Mesenteric fat pad (tissue), 1 donor: Measurements from ENCODE around the gene SMIM35. TPM values are rescaled to one million over a fixed set of nuclear protein-coding genes. Genes with fewer than 3 reads are reported as not detected.

Experiments used
- DNase-seq: peaks from one replicate; pipeline ENCODE4 v3.0.0-alpha.2; 2020; ENCODE audit warnings: low spot score
- total RNA-seq: library from RNA; stranded (reverse); fragmentation: NEBNext Ultra II Directional; extraction: Animal tissue kit (Norgen Biotek cat#: 25700); gene quantifications from one replicate; pipeline ENCODE4 v1.2.1, GENCODE V29; 2021
- donor health status: DM: yes; HTN: yes; CAD: no.

SMIM35 gene
- total RNA-seq, 1 donor from 2014 or later, result not detected

DNA sequence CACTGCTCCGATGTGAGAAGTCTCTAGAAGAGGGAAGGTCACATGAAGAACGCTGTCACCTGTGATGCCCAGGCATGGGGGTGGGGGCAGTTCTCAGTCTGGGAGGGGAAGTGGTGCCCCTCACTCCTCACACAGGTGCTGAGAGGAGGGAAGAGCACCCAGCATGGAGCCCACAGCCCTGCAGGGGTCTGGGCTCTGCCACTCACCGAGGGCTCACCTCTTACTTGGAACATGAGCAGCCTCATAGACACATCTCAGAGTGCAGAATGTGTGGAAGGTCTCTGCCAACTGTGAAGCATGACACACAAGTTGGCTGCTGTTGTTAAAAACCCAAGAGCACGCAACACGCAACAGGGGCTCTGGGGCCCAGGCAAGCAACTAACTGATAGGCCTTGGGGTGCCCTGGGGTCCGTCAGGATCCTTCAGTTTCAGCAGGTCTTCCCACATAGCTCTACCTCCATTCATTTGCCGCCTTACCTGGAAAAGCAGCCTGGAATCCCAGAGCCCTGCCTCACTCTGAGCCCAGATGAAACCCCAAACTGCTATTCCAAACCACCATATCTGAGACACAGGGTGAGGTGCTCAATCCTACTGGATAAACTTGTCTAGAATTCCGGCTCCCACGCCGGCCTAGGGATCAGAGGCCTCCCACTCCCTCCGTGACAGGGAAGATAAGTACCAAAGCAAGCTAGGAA is 27.4 kb downstream of the SMIM35 start:
- peak; percentile 62 for DNase-seq

DNA sequence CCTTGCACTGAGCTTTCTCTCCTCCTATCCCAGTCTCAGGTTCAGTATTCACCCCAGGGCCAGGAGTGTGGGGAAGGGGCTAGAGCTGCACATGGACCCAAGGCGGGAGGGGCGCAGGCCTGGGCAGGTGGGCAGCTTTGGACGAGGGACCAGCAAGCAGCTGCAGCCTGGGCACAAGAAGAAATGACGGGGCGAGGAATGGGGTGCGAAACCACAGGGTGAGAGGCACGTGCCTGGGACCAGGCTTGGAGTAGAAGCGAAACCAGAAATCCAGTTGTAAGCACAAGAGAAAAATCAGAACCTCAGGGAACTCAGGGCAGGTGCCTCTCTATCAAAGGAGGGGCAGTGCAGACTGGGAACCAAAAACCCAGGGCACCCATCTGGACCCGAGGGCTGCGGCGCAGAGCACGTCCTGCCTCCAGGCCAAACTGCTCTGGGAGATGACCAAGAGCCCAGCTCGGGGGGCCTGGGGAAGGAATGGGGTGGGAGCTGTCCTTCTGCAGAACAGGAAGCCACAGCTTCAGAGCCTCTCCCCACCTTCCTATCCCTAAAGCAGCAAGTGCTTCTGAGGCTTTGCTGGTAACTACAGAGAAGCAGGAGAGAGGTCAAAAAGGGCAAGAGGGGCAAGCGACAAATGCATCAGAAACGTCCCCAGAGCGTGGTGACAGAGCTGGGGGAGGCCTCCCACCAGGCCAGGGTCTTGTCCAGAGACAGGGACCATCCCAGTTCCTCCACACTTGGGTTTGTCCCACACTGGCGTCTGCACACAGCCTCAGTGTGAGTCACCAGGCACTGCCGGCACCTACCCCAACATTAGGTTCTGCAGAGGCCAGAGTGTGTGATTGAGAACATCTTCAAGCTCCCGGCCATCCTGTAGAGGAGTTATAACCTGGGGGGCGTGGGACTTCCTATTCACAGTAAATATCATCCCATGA is 28.2 kb downstream of the SMIM35 start:
- peak; percentile 84 for DNase-seq

DNA sequence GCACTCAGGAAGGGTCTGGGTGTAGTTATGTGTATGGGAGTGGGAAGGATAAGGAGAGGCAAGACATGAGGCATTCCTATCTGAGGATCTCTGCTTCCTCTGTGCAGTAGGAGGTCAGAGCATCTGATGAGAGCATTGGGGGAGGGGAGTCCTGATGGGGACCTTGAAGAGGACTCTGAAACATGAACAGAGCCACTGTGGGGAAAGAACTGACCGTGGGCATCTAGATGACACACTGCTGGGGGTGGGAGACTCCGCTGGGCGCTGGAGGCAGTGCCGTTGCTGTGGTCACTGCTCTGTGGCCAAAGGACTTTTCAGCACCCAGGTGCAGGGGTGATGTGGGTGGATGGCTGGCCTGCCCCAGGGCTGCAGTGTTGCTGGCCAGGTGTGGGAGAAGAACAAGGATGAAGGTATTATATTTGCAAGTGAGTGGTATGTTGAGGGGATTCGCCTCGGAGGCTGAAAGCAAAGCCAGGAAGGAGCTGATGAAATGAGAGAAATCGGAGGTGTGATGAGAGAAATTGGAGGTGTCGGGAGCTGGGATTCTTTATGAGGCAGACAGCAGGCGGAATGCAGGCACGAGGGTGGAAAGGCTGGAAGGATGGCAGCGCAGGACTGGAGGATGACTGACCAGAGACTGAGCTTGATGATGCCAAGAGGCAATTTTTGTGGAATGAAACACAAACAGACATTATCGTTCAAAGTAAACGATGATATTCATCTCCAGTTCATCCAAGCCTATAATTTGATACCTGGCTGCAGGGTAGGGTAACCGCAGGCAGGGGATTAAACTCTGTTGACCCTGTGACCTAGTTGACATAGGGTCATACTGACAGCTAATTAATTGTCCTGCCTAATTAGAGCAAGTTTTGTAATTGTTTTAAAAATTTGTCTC is 29.3 kb downstream of the SMIM35 start:
- DNase-seq, result peak; percentile 73

DNA sequence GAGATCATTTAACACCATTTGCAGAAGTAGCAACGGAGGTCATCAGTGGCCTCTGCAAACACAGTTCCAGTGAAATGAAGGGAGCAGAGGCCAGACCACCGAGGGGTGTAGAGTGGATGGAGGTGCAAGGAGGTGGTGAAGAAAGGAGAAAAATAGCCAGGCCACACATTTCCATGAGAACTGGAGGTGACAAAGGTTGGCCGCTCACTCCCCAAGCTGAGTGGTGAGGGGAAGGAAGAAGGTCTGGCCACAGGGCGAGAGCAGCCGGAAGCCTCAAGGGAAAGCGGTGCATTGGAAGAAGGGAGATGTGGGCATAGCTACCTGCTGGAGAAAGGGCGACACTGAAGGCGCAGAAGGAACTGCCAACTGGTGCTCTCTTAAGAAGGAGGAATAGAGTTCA is 30.0 kb downstream of the SMIM35 start:
- DNase-seq, result peak; percentile 33

DNA sequence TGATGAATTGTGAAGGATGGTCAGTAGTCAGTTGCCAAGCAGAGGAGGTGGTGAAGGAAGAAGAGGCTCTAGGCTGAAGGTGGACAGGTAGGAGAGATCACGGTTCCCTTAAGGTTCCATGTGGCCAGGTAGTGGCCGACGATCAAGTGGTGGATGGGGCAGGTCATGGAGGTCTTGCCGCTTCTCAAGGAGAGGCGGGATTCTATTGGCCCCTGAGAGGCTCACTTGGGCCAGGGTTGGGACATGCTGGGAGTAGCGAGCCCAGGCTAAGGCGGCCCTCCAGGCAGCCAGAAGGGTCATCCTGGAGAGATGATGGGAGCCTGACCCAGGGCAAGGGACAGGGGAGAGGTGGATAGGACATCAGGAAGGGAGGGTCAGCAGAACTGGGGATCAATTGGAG is 30.8 kb downstream of the SMIM35 start:
- peak; percentile 77 for DNase-seq

DNA sequence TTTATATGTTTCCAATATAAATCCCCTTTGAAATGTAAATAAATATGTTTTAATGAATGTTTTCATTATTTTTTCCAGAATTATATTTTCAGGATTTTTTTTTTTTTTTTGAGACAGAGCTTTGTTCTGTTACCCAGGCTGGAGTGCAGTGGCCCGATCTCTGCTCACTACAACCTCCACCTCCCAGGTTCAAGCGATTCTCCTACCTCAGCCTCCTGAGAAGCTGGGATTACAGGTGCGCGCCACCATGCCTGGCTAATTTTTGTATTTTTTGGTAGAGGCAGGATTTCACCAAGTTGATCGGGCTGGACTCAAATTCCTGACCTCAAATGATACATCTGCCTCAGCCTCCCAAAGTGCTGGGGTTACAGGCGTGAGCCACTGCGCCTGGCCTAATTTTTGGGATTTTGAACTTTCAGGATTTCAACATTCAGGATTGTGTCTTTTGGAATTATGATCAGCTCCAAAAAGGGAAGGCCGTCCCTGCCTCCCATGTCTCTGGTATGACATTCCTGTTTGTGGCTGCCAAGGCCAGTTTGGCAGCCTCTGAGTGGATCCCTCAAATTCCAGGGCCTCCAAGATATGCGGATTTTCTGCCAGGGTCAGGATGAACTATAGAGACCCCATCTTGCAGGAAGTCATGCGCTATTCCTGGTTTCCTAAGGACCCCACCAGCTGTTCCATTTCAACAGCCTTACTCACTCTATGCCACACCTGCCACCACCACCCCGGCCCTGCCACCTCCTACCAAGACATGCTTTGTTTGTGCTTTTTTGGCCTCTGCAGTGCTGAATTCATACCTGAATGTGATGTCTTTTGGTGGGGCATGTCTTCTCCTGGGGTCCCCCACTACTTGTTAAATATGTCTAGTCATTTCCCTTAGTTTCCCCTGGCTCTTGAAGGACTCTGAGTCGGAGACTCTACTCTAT is 31.8 kb downstream of the SMIM35 start:
- DNase-seq, result peak; percentile 47

DNA sequence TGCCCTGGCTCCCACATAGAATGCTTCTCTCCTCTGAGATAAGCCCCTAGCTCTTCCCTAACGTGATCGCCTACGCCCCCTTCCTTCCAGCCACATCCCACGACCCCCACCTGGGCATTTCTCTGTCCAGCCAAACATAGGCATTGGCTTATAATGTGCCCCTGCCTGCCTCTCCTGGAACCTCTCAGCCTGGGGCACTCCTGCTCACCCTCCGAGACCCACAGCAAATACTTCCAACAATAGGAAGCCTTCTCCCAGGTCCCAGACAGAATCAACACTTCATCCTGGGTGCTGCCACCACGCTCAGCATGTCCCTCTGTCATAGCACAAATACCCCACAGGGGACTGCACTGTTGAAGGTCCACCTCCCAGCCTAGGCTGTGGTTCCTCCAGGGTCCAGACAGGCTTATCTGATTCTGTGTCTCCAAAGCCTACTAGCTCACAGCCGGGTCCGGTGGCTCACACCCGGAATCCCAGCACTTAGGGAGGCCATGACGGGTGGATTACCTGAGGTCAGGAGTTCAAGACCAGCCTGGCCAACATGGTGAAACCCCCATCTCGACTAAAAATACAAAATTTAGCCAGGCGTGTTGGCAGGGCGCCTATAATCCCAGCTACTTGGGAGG is 34.1 kb downstream of the SMIM35 start:
- peak; percentile 69 for DNase-seq

DNA sequence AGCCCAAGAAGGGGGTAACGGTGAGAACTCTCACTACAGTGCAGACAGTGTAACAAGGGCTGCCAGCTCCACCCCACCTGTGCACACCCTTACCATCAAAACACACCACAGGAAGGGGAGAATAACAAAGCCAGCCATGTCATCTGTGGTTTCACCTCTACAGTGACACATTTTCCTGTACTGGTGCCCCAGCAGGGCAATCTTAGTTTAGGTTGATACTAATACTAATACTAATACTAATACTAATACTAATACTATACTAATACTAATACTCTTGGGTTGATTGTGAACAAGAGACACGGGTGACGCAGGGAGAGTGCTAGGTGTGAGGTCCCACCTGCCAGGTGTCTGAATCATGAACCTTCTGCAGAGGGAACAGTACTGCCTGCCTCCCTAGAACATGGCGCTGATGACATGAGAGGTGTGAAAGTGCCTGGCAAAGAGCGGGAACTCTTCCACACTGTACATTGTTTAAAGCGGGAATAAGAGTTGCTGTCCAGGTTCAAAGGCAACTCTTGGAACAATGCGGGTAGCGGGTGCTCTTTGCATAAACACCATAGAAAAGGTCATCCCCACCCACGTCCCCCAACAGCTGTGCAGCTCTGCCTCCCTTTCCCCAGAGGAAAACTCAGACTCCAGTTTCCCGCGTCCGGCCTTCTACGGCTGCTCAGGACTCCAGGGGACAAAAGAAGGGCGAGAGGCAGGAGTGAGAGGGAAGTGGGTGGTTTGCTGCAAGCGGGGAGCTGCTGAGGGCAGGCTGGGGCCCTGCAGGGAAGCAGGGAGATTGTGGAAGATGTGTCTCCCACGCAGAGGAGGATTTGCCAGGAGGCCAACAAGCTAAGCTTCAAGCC is 34.9 kb downstream of the SMIM35 start:
- peak; percentile 47 for DNase-seq

DNA sequence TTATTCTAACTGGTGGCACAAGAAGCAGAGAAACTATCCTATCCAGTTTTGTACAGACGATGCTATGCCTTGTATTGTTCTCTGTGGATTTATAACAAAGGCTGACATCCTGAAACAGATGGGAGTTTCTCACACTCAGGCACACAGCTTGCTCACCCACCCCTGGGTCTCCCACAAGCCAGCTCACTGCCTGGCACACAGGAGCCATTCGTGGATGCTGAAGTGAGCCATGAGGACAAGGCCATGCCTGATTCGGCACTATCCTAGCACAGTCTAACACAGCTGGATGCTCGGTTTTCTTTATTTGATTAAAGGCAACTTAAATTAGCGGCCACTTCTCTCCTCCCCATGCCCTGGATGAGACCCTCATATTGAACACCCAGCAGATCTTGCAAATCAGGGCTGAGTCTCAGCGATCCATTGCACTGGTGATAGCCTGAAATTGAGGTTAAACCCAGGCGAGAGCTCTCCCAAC is 35.6 kb downstream of the SMIM35 start:
- peak; percentile 59 for DNase-seq

DNA sequence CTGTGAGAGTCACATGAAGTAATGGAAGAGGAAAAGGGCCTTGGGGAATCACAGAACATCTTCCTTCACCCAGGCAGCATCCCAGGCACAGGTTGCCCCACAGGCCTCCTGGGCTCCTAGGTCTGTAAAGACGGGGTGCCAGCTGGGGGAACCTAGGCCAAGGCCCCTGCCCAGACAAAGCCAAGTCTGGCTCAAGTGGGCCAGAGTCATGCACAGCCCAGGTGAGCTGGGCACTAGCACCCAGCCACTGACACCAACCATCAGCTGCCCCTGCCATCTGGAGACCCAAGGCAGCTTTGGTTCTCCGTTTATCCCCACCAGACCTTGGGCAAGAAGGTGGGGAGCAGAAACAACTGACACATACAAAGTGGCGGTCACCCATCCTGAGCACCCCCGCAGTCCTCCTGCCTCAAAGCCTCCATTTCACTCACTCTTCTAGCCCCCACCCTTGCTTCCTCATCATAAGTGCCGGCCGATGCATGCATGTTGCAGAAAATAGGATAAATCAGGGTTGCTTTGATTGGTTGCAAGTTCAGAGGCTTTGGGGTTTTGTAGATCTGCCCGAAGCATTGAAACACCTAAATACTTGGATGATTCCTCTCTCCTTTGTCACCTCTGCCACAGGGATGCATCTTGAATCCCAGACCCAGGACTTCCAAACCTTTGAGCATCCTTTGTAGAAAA is 36.4 kb downstream of the SMIM35 start:
- DNase-seq, result peak; percentile 65

DNA sequence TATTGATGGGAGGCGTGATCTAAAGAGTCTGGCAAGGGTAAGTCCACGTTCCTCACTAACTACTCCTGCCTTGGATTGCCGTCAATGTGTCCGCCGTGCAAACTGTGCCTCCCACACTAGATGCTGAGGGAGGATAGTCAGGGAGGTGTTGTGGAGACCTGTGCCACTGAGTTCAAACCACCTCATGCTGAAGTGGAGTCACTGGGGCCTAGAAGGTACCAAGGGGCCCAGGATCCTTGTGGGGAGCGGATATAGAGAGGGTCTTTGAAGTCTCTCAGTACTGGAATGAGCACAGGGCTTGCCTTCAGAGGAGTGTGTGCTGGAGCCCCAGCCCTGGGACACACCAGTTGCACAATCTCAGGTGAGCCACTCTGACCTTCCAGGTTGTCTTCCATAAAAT is 37.0 kb downstream of the SMIM35 start:
- peak; percentile 65 for DNase-seq

DNA sequence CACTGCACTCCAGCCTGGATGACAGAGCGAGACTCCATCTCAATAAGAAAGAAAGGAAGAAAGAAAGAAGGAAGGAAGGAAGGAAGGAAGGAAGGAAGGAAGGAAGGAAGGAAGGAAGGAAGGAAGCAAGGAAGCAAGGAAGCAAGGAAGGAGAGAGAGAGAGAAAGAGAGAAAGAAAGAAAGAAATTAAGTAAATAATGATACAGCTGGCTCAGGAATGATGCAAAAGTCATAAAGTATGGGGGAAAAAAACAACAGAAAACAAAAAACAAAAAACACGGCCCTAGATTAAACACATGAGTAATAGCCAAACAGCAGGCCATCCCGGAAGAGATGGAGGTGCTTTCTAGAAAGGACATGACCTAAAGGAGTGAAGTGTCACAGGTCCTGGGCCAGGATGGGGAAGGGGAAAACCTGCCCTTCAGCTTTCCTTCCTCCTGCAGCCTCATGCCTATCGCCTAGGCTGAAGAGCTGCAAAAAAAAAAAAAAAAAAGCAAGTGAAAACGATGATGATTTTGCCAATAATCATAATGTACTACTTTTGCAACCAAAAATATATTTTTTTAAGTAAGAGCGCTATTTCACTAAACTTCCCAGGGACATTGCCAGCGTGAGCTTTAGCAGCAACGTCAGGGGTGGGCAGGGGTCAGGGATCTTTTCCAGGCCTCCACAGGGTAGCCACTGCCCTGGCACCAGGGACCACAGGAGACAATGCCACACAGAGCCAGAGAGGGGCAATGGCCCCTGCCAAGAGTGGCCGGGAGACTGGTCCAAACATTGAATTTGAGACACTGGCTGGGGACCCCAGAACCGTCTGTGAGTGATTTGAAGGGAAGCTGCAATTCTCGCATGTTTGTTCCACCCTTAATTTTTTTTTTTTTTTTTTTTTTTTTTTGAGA is 38.0 kb downstream of the SMIM35 start:
- peak; percentile 28 for DNase-seq

DNA sequence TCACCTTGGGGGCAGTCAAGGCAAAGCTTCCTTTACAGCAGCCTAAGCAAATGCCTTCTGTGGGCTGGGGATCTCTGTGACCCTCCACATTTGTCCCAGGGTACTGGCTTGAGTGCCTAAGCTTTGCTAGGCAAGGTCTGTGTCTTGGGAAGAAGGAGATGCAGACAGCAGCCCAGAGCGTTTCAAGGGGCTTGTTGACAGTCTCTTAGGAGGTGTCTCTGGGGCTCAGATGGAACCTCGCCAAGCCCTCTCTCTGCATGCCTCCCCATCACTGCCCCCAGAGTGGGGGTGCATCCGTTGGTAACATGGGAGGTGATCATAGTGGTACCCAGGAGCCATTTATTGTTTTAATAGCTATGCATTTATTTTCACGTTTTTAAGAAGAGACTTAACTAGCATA is 39.0 kb downstream of the SMIM35 start:
- peak; percentile 64 for DNase-seq

DNA sequence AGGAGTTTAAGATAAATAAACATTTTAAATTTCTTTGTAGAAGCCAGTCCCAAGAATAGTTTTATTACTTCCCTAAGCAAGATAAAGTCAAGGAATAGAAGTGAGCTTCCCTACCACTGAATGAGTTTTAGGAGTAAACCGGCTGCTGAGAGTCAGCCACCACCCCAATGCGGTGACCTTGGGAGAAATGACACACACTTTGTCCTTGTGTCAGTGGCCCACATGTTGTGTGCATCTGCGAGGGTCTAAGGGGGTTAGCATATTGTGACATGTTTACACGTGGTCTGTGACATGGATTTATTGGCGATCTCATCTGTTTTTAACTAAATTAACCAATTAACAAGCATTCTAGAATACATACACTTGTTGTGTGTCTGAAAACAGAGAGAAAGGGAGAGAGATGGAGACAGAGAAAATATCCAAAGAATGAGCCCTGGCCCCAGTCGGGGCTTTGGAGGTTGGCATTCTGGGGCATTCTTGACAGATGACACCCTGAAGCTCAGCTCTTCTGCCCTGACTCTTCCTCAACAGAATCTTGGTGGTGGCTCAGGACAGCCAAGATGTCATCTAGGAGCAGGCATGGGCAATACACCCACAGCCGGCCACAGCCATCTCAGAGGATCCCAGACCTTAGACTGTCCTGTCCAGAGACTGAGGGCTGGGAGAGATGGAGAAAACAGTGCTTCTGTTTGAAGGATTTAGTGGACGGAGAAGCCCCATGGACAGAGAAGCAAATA is 39.6 kb downstream of the SMIM35 start:
- DNase-seq, result peak; percentile 67

DNA sequence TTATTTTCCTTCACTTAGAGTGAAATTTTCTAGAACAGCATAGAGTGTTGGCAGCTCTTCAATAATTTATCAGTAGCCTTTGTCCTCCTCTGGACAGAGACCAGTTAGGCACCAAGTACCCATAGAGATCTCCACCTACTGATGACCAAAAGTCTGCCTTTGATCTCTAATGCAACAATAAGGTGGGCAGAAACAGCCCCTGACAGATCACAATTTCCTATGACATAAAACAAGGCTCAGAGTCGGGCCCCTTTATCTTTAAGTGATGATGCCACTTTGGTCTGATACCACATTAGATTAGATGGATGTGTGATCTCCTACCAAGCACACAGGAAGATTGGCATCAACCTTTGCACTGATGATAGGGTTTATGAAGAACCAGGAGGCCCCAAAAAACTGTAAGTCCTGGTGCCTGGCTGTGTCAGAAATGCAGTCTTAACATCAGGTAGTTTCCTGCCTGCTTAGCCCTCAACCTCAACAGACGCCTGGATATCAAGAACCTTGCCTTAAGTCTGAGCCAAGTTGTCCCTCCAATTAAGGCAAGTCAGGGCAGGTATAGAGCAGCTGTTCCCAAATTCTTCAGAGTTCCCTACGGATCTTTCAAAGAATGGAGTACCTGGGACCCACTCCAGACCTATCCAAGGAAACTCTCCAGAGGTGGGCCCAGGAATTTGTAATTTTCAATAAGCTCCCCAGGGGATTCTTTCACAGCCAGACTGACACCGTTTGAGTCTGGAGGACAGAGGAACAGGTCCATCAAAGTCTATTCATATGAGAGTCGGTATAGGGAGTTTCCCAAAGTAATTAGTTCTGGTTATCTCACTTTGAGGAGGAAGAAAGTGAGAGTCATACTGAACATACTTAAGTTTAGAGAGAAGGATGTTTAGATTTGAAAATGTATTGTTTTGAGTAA is 40.5 kb downstream of the SMIM35 start:
- no peak for DNase-seq
